ENCODE data around the gene NIPSNAP3A. TPM values are rescaled to one million over a fixed set of nuclear protein-coding genes. Genes with fewer than 3 reads are reported as not detected.
"Not testable (repeated sequence)": the region's sequence is repeated elsewhere in the genome, so short reads cannot be mapped to it uniquely, and the experiment has no call there.

NIPSNAP3A gene
- total RNA-seq, 2 experiments from 2014 or later: 11.2 to 11.3 TPM

- no peaks in the 10 kb centered on the region for H3K36me3 Mint-ChIP-seq
- H3K4me1 Mint-ChIP-seq: peaks cover 4% of the 10 kb centered on the region
- H3K4me3 Mint-ChIP-seq: peak overlapping the region; percentile 85
- H3K27me3 Mint-ChIP-seq: peaks cover 5% of the 10 kb centered on the region
- no peaks in the 10 kb centered on the region for H3K9me3 Mint-ChIP-seq
- DNase-seq: no peak
- no peak overlapping the region for H3K27ac Mint-ChIP-seq
Measured at GRCh38 chr9:104765138-104765537, 17.7 kb downstream of the NIPSNAP3A start.

- Mint-ChIP-seq H3K4me1 (peaks cover 4% of the 10 kb centered on the region), H3K36me3 (no peaks in the 10 kb centered on the region), H3K27ac (no peak overlapping the region), H3K4me3 (no peak overlapping the region), H3K9me3 (no peaks in the 10 kb centered on the region), H3K27me3 (peaks cover 5% of the 10 kb centered on the region)
- DNase-seq: no peak
Measured at GRCh38 chr9:104766025-104766424, 18.5 kb downstream of the NIPSNAP3A start.

- DNase-seq: no peak
- H3K4me3 Mint-ChIP-seq: no peak overlapping the region
- H3K9me3 Mint-ChIP-seq: no peaks in the 10 kb centered on the region
- H3K4me1 Mint-ChIP-seq: peaks cover 4% of the 10 kb centered on the region
- peaks cover 1% of the 10 kb centered on the region for H3K36me3 Mint-ChIP-seq
- H3K27ac Mint-ChIP-seq: no peak overlapping the region
- peaks cover 5% of the 10 kb centered on the region for H3K27me3 Mint-ChIP-seq
Measured at GRCh38 chr9:104767507-104767906, 20.0 kb downstream of the NIPSNAP3A start.

GRCh38 chr9:104769029-104769428 is 21.5 kb downstream of the NIPSNAP3A start:
- not testable (repeated sequence) for H3K4me3 Mint-ChIP-seq, H3K27me3 Mint-ChIP-seq, H3K36me3 Mint-ChIP-seq, H3K27ac Mint-ChIP-seq, H3K4me1 Mint-ChIP-seq, DNase-seq, H3K9me3 Mint-ChIP-seq

- Mint-ChIP-seq H3K9me3 (no peaks in the 10 kb centered on the region), H3K27ac (no peak overlapping the region), H3K4me3 (no peak overlapping the region), H3K4me1 (no peaks in the 10 kb centered on the region), H3K27me3 (no peaks in the 10 kb centered on the region), H3K36me3 (peaks cover 1% of the 10 kb centered on the region)
- DNase-seq: no peak
Measured at GRCh38 chr9:104769655-104770054, 22.2 kb downstream of the NIPSNAP3A start.

- Mint-ChIP-seq H3K27ac (no peak overlapping the region), H3K4me1 (no peaks in the 10 kb centered on the region), H3K9me3 (no peaks in the 10 kb centered on the region), H3K27me3 (no peaks in the 10 kb centered on the region), H3K36me3 (peaks cover 1% of the 10 kb centered on the region), H3K4me3 (no peak overlapping the region)
- DNase-seq: no peak
Measured at GRCh38 chr9:104772714-104773510, 25.4 kb downstream of the NIPSNAP3A start.

GRCh38 chr9:104774132-104774531 is 26.6 kb downstream of the NIPSNAP3A start:
- H3K27ac Mint-ChIP-seq: no peak overlapping the region

GRCh38 chr9:104774831-104775573 is 27.5 kb downstream of the NIPSNAP3A start:
- no peak for DNase-seq
- no peak overlapping the region for H3K4me3 Mint-ChIP-seq
- H3K36me3 Mint-ChIP-seq: peaks cover 1% of the 10 kb centered on the region
- no peak overlapping the region for H3K27ac Mint-ChIP-seq
- H3K9me3 Mint-ChIP-seq: no peaks in the 10 kb centered on the region
- H3K27me3 Mint-ChIP-seq: no peaks in the 10 kb centered on the region
- no peaks in the 10 kb centered on the region for H3K4me1 Mint-ChIP-seq

More at GRCh38 chr9:104774132-104774531, 26.6 kb downstream of the NIPSNAP3A start:
- DNase-seq: no peak
- Mint-ChIP-seq H3K4me3 (no peak overlapping the region), H3K9me3 (no peaks in the 10 kb centered on the region), H3K4me1 (no peaks in the 10 kb centered on the region), H3K36me3 (peaks cover 1% of the 10 kb centered on the region), H3K27me3 (no peaks in the 10 kb centered on the region)

- H3K4me1 Mint-ChIP-seq: no peaks in the 10 kb centered on the region
- no peak overlapping the region for H3K27ac Mint-ChIP-seq
- no peaks in the 10 kb centered on the region for H3K27me3 Mint-ChIP-seq
- H3K4me3 Mint-ChIP-seq: no peak overlapping the region
- no peaks in the 10 kb centered on the region for H3K9me3 Mint-ChIP-seq
- peaks cover 1% of the 10 kb centered on the region for H3K36me3 Mint-ChIP-seq
- DNase-seq: no peak
Measured at GRCh38 chr9:104775574-104775936, 28.1 kb downstream of the NIPSNAP3A start.

GRCh38 chr9:104775976-104776375 is 28.5 kb downstream of the NIPSNAP3A start:
- no peaks in the 10 kb centered on the region for H3K4me1 Mint-ChIP-seq
- H3K36me3 Mint-ChIP-seq: peaks cover 1% of the 10 kb centered on the region
- no peaks in the 10 kb centered on the region for H3K9me3 Mint-ChIP-seq
- no peaks in the 10 kb centered on the region for H3K27me3 Mint-ChIP-seq
- H3K4me3 Mint-ChIP-seq: no peak overlapping the region
- DNase-seq: no peak
- no peak overlapping the region for H3K27ac Mint-ChIP-seq

- Mint-ChIP-seq H3K4me3 (no peak overlapping the region), H3K9me3 (no peaks in the 10 kb centered on the region), H3K4me1 (no peaks in the 10 kb centered on the region), H3K27ac (no peak overlapping the region), H3K27me3 (no peaks in the 10 kb centered on the region), H3K36me3 (no peaks in the 10 kb centered on the region)
- no peak for DNase-seq
Measured at GRCh38 chr9:104776797-104777196, 29.3 kb downstream of the NIPSNAP3A start.

- Mint-ChIP-seq H3K4me1 (no peaks in the 10 kb centered on the region), H3K27me3 (no peaks in the 10 kb centered on the region), H3K4me3 (no peak overlapping the region), H3K36me3 (no peaks in the 10 kb centered on the region), H3K27ac (no peak overlapping the region), H3K9me3 (no peaks in the 10 kb centered on the region)
- DNase-seq: no peak
Measured at GRCh38 chr9:104778802-104779201, 31.3 kb downstream of the NIPSNAP3A start.

GRCh38 chr9:104779334-104779733 is 31.9 kb downstream of the NIPSNAP3A start:
- Mint-ChIP-seq H3K4me1 (no peaks in the 10 kb centered on the region), H3K9me3 (no peaks in the 10 kb centered on the region), H3K27ac (no peak overlapping the region), H3K27me3 (no peaks in the 10 kb centered on the region), H3K4me3 (no peak overlapping the region), H3K36me3 (no peaks in the 10 kb centered on the region)
- DNase-seq: no peak

- H3K27ac Mint-ChIP-seq: no peak overlapping the region
- DNase-seq: no peak
- H3K36me3 Mint-ChIP-seq: no peaks in the 10 kb centered on the region
- no peaks in the 10 kb centered on the region for H3K27me3 Mint-ChIP-seq
- no peaks in the 10 kb centered on the region for H3K4me1 Mint-ChIP-seq
- H3K4me3 Mint-ChIP-seq: no peak overlapping the region
- H3K9me3 Mint-ChIP-seq: no peaks in the 10 kb centered on the region
Measured at GRCh38 chr9:104779946-104780535, 32.6 kb downstream of the NIPSNAP3A start.

GRCh38 chr9:104780796-104781395 is 33.4 kb downstream of the NIPSNAP3A start:
- H3K4me1 Mint-ChIP-seq: no peaks in the 10 kb centered on the region
- H3K27me3 Mint-ChIP-seq: no peaks in the 10 kb centered on the region
- H3K4me3 Mint-ChIP-seq: no peak overlapping the region
- H3K27ac Mint-ChIP-seq: no peak overlapping the region
- DNase-seq: no peak
- no peaks in the 10 kb centered on the region for H3K36me3 Mint-ChIP-seq
- no peaks in the 10 kb centered on the region for H3K9me3 Mint-ChIP-seq

All from activated naive CD8-positive, alpha-beta T cell treated with anti-CD3 and anti-CD28 coated beads for 36 hours (primary cell).